H1 (cell line): ENCODE data around the gene ZNF334. TPM values are rescaled to one million over a fixed set of nuclear protein-coding genes. Genes with fewer than 3 reads are reported as not detected.

ENCODE experiments used
- CTCF ChIA-PET: fragments of 300-600 bp; sonication (Branson Sonifier 250); formaldehyde crosslinking; loops from one replicate; lab custom pipeline; 2021; ENCODE audit not compliant: partially characterized antibody; lab: Charles Lee
- POLR2A ChIA-PET: fragments of 300-600 bp; sonication (Branson Sonifier 250); formaldehyde crosslinking; loops from one replicate; lab custom pipeline; 2021; ENCODE audit warnings: inconsistent platforms; ENCODE audit not compliant: partially characterized antibody; lab: Charles Lee
- DNase-seq, 2 experiments: peaks; one replicate each; pipeline versions ENCODE4 v3.0.0 to v3.0.0-alpha.2; 2010 to 2022; ENCODE audit warnings: low spot score in 2 of 2, low read depth in 1 of 2, mixed read lengths in 1 of 2
- FAIRE-seq: peaks from 2 replicates; lab custom pipeline; 2011; peaks lifted over from hg19 to GRCh38; lab: Jason Lieb, UNC
- H2AFZ ChIP-seq: 2 replicates; pipeline ENCODE4 v1.8.1; 2012; ENCODE audit warnings: low read length, inconsistent platforms
- H2AK5ac ChIP-seq: 2 replicates; pipeline ENCODE4 v1.6.1; 2013; ENCODE audit warnings: low read depth, low read length
- H2BK120ac ChIP-seq: replicated peaks from 2 replicates; pipeline ENCODE3; 2013; ENCODE audit warnings: low read depth, low read length, inconsistent platforms
- H2BK12ac ChIP-seq: 2 replicates; pipeline ENCODE4 v1.6.1; 2013; ENCODE audit warnings: low read depth, low read length
- H2BK15ac ChIP-seq: 2 replicates; pipeline ENCODE4 v1.6.1; 2013; ENCODE audit warnings: low read length
- H2BK20ac ChIP-seq: 2 replicates; pipeline ENCODE4 v1.6.1; 2013; ENCODE audit warnings: low read length
- H2BK5ac ChIP-seq: 2 replicates; pipeline ENCODE4 v1.6.1; 2013; ENCODE audit warnings: low read depth, low read length
- H3K14ac ChIP-seq: 2 replicates; pipeline ENCODE4 v1.6.1; 2013; ENCODE audit warnings: inconsistent platforms; ENCODE audit not compliant: insufficient read length
- H3K18ac ChIP-seq: 2 replicates; pipeline ENCODE4 v1.6.1; 2013; ENCODE audit warnings: low read length; ENCODE audit errors: extremely low read depth
- H3K23ac ChIP-seq: 2 replicates; pipeline ENCODE4 v1.6.1; 2013; ENCODE audit warnings: inconsistent platforms; ENCODE audit not compliant: insufficient read length
- H3K23me2 ChIP-seq: 2 replicates; pipeline ENCODE4 v1.6.1; 2013; ENCODE audit warnings: low read depth, low read length
- H3K27ac ChIP-seq: 2 replicates; pipeline ENCODE4 v1.6.1; 2011; ENCODE audit warnings: low read depth, low read length, inconsistent platforms
- H3K27me3 ChIP-seq, 4 experiments: replicated peaks in 1 of 4; 1 replicate in 1 of 4; 2 replicates in 3 of 4; pipeline versions ENCODE4 v1.6.1 to v1.8.1; 2011 to 2013; ENCODE audit warnings: low read length in 3 of 4, mild to moderate bottlenecking in 3 of 4, inconsistent platforms in 2 of 4, mixed read lengths in 2 of 4, moderate library complexity in 1 of 4; ENCODE audit not compliant: control insufficient read depth in 3 of 4, insufficient read depth in 3 of 4; ENCODE audit errors: extremely low read depth in 1 of 4
- H3K36me3 ChIP-seq, 4 experiments: 2 replicates each; pipeline versions ENCODE4 v1.6.1 to v1.8.1; 2011 to 2013; ENCODE audit warnings: mild to moderate bottlenecking in 4 of 4, low read length in 3 of 4, moderate library complexity in 2 of 4, control low read depth in 1 of 4, inconsistent platforms in 1 of 4; ENCODE audit not compliant: insufficient read depth in 4 of 4, control insufficient read depth in 2 of 4
- H3K4ac ChIP-seq: replicated peaks from 2 replicates; pipeline ENCODE3; 2013; ENCODE audit warnings: low read length, low read depth, mixed read lengths, inconsistent platforms; ENCODE audit not compliant: insufficient read length
- H3K4me1 ChIP-seq, 4 experiments: replicated peaks in 1 of 4; 1 replicate in 1 of 4; 2 replicates in 3 of 4; pipeline versions ENCODE4 v1.6.1 to v1.8.1; 2011 to 2013; ENCODE audit warnings: low read length in 3 of 4, inconsistent platforms in 2 of 4, mixed read lengths in 1 of 4; ENCODE audit not compliant: insufficient read depth in 4 of 4, control insufficient read depth in 3 of 4
- H3K4me2 ChIP-seq, 2 experiments: 2 replicates each; pipeline versions ENCODE4 v1.6.1 to v1.8.1; 2011 to 2013; ENCODE audit warnings: low read depth in 2 of 2, low read length in 2 of 2, control low read depth in 1 of 2, inconsistent platforms in 1 of 2, mild to moderate bottlenecking in 1 of 2; ENCODE audit not compliant: insufficient read depth in 1 of 2
- H3K4me3 ChIP-seq, 4 experiments: fragments of 200-600, 300-600 bp in 1 of 4; sonication (generic), shearing (Covaris generic), sonication (Bioruptor Twin) in 1 of 4; 2 replicates each; pipeline versions ENCODE4 v1.5.1 to v1.8.1; 2011 to 2016; ENCODE audit warnings: low read length in 4 of 4, low read depth in 3 of 4, control low read depth in 2 of 4, inconsistent platforms in 2 of 4, mild to moderate bottlenecking in 2 of 4, mixed read lengths in 1 of 4, moderate library complexity in 1 of 4; ENCODE audit not compliant: insufficient read depth in 2 of 4; ENCODE audit errors: extremely low read depth in 1 of 4
- H3K56ac ChIP-seq: replicated peaks from 2 replicates; pipeline ENCODE3; 2013; ENCODE audit warnings: low read depth, mild to moderate bottlenecking, mixed read lengths, low read length, inconsistent platforms; ENCODE audit not compliant: insufficient read length
- H3K79me1 ChIP-seq: 2 replicates; pipeline ENCODE4 v1.6.1; 2013; ENCODE audit warnings: low read depth, low read length, control low read depth
- H3K79me2 ChIP-seq, 2 experiments: 2 replicates each; pipeline versions ENCODE4 v1.6.1 to v1.8.1; 2012 to 2013; ENCODE audit warnings: low read length in 2 of 2, mild to moderate bottlenecking in 2 of 2, inconsistent platforms in 1 of 2; ENCODE audit not compliant: insufficient read depth in 2 of 2, control insufficient read depth in 1 of 2
- H3K9ac ChIP-seq, 4 experiments: replicated peaks in 1 of 4; 1 replicate in 1 of 4; 2 replicates in 3 of 4; pipeline versions ENCODE4 v1.6.1 to v1.8.1; 2011 to 2013; ENCODE audit warnings: low read depth in 3 of 4, low read length in 3 of 4, control low read depth in 2 of 4, mild to moderate bottlenecking in 2 of 4, moderate library complexity in 2 of 4, inconsistent platforms in 1 of 4; ENCODE audit errors: extremely low read depth in 1 of 4
- H3K9me3 ChIP-seq, 2 experiments: 2 replicates each; pipeline versions ENCODE4 v1.6.1 to v1.8.1; 2012 to 2013; ENCODE audit warnings: mild to moderate bottlenecking in 2 of 2, moderate library complexity in 2 of 2, control low read depth in 1 of 2, inconsistent platforms in 1 of 2, low read depth in 1 of 2, low read length in 1 of 2, mixed read lengths in 1 of 2; ENCODE audit not compliant: insufficient read depth in 2 of 2
- H4K20me1 ChIP-seq, 2 experiments: replicated peaks in 1 of 2; 2 replicates each; pipeline versions ENCODE3 to v1.8.1; 2011 to 2013; ENCODE audit warnings: inconsistent platforms in 2 of 2, low read length in 2 of 2, mild to moderate bottlenecking in 1 of 2; ENCODE audit not compliant: insufficient read depth in 2 of 2, control insufficient read depth in 1 of 2
- H4K5ac ChIP-seq: 2 replicates; pipeline ENCODE4 v1.6.1; 2013; ENCODE audit warnings: low read length, low read depth, mixed read lengths, inconsistent platforms; ENCODE audit not compliant: insufficient read length
- H4K8ac ChIP-seq: 2 replicates; pipeline ENCODE4 v1.8.0; 2013; ENCODE audit warnings: mild to moderate bottlenecking, moderate library complexity, low read length, inconsistent platforms; ENCODE audit not compliant: insufficient read depth; ENCODE audit errors: extremely low read depth
- H4K91ac ChIP-seq: replicated peaks from 2 replicates; pipeline ENCODE3; 2013; ENCODE audit warnings: low read length, mixed read lengths, inconsistent platforms; ENCODE audit not compliant: insufficient read length
- CHD1 ChIP-seq: IDR thresholded peaks from 2 replicates; pipeline ENCODE4 v1.6.1; 2012; ENCODE audit warnings: low read depth, low read length, improper control_type of control experiment
- WGBS, 2 experiments: shearing (Covaris generic) in 1 of 2; methylation state at CpG; one replicate each; pipeline versions ENCODE4 v1.1.6 to v1.1.7; 2013 to 2015; ENCODE audit warnings: low lambda C conversion rate in 2 of 2, mixed read lengths in 2 of 2, inconsistent platforms in 1 of 2, low coverage in 1 of 2, missing lambda C conversion rate in 1 of 2; ENCODE audit not compliant: insufficient replicate concordance in 2 of 2, insufficient coverage in 1 of 2, insufficient read length in 1 of 2; ENCODE audit errors: extremely low coverage in 1 of 2, missing lambda C conversion rate in 1 of 2; 5-methylcytosine and 5-hydroxymethylcytosine counted together
- polyA plus RNA-seq, 7 experiments: library from polyadenylated mRNA; depleted of rRNA in 3 of 7; stranded (reverse) in 5 of 7; unstranded in 2 of 7; fragments of >200 nt in 5 of 7; fragments of 200-250 nt in 2 of 7; gene quantifications; 1 replicate in 5 of 7; 2 replicates in 1 of 7; 4 replicates in 1 of 7; pipeline versions ENCODE4 v1.2.1 to v1.2.3, GENCODE V29; 2011 to 2013; ENCODE audit warnings: missing spikeins in 2 of 7, mixed read lengths in 2 of 7
- total RNA-seq: library from RNA; stranded (reverse); fragmentation: NEBNext Ultra II Directional; extraction: Animal tissue kit (Norgen Biotek cat#: 25700); gene quantifications from 2 replicates; pipeline ENCODE4 v1.2.1, GENCODE V29; 2021

ZNF334 gene
- total and polyA plus RNA-seq, 2 of the 8 experiments (the other 6 are each of a cell fraction or from before 2014, with no cell fraction given), result 8.8 to 17.8 TPM

GRCh38 chr20:46553926-46554325 is 40.6 kb upstream of the ZNF334 start:
- TF ChIP-seq CHD1, result no peak
- peak overlapping the region; percentile 6 for H4K91ac ChIP-seq
- FAIRE-seq (no peak), DNase-seq (no peak)
- no peak overlapping the region for H3K14ac ChIP-seq
- H3K4me1 ChIP-seq, result peaks cover 13 to 35% (median 23%) of the 10 kb centered on the region in 4 experiments
- no peak overlapping the region for H3K9ac ChIP-seq
- H3K4me3 ChIP-seq, result no peak overlapping the region
- no peaks in the 10 kb centered on the region; a peak in 1 of 7 replicates for H3K27me3 ChIP-seq
- H3K56ac ChIP-seq, result no peak overlapping the region
- no peaks in the 10 kb centered on the region for H3K23me2 ChIP-seq
- no peak overlapping the region for H3K23ac ChIP-seq
- no peaks in the 10 kb centered on the region for H3K9me3 ChIP-seq
- 96% methylated on average over 3 of the region's 3 CpGs; no CpG with 5 or more reads in 1 of the 2 experiments for WGBS, 2 experiments
- no peaks in the 10 kb centered on the region for H3K79me2 ChIP-seq
- no peak overlapping the region for H3K27ac ChIP-seq
- H2BK12ac ChIP-seq, result no peak overlapping the region
- no peak overlapping the region for H2BK15ac ChIP-seq
- no peak overlapping the region for H2BK5ac ChIP-seq
- H3K18ac ChIP-seq, result no peak overlapping the region
- H4K8ac ChIP-seq, result no peak overlapping the region
- H3K4ac ChIP-seq, result no peak overlapping the region
- 0 out of 2 replicates have a peak overlapping the region, but pooled peaks have one; percentile 17 for H2BK20ac ChIP-seq
- CTCF ChIA-PET, result interaction anchor here (0.7 to 7.7 kb wide), 6 partner anchors 7 to 26 kb away, joined by 3 to 64 read pairs (median 4); no protein-coding TSS in a partner anchor
- no peaks in the 10 kb centered on the region for H4K20me1 ChIP-seq
- H3K4me2 ChIP-seq, result no peak overlapping the region; a peak in 1 of 4 replicates
- H2AFZ ChIP-seq, result no peak overlapping the region
- no peaks in the 10 kb centered on the region for H3K36me3 ChIP-seq
- POLR2A ChIA-PET, result no interaction called here
- H2BK120ac ChIP-seq, result no peak overlapping the region
- H3K79me1 ChIP-seq, result no peaks in the 10 kb centered on the region
- H4K5ac ChIP-seq, result no peak overlapping the region
- no peak overlapping the region for H2AK5ac ChIP-seq
